ENCODE results near the gene AMD1. TPM values are rescaled to one million over a fixed set of nuclear protein-coding genes. Genes with fewer than 3 reads are reported as not detected.

AMD1 gene
- total and polyA plus RNA-seq, 2 of the 8 experiments (the other 6 are each of a cell fraction or from before 2014, with no cell fraction given): 60.9 to 177 TPM

- no peak overlapping the region for H3K18ac ChIP-seq (ENCODE audit: extremely low read depth, low read length)
- H3K79me2 ChIP-seq (ENCODE audit: control insufficient read depth in 1 of 2, insufficient read depth in 2 of 2, low read length in 2 of 2): no peaks in the 10 kb centered on the region
- no peaks in the 10 kb centered on the region for H3K9me3 ChIP-seq (ENCODE audit: insufficient read depth in 2 of 2, low read depth in 1 of 2, low read length in 1 of 2)
- DNase-seq (ENCODE audit: low read depth in 1 of 2, low spot score in 2 of 2) (no peak), FAIRE-seq (no peak)
- no peak overlapping the region for H2AK5ac ChIP-seq (ENCODE audit: low read depth, low read length)
- H3K56ac ChIP-seq (replicated peaks; ENCODE audit: insufficient read length, low read depth, low read length): no peak overlapping the region
- H2AFZ ChIP-seq (ENCODE audit: low read length): no peak overlapping the region
- ChIA-PET POLR2A (ENCODE audit: partially characterized antibody) (interaction anchor here (0.9 to 1.7 kb wide), 3 partner anchors 22 to 118 kb away, joined by 3 to 4 read pairs (median 3); partner anchors contain the start of genes AMD1 and CDK19), CTCF (ENCODE audit: partially characterized antibody) (interaction anchor here (1.2 kb wide), 1 partner anchor 26 kb away, joined by 4 read pairs; no protein-coding TSS in a partner anchor)
- peaks cover 0 to 1% of the 10 kb centered on the region in 2 experiments for H4K20me1 ChIP-seq (replicated peaks in 1 of 2; ENCODE audit: control insufficient read depth in 1 of 2, insufficient read depth in 2 of 2, low read length in 2 of 2)
- no peak overlapping the region for H3K9ac ChIP-seq (replicated peaks in 1 of 4; ENCODE audit: extremely low read depth in 1 of 4, low read depth in 3 of 4, low read length in 3 of 4)
- no peaks in the 10 kb centered on the region for H3K27me3 ChIP-seq (replicated peaks in 1 of 4; ENCODE audit: control insufficient read depth in 3 of 4, extremely low read depth in 1 of 4, insufficient read depth in 3 of 4, low read length in 3 of 4)
- no peaks in the 10 kb centered on the region for H3K23me2 ChIP-seq (ENCODE audit: low read depth, low read length)
- no peaks in the 10 kb centered on the region for H3K79me1 ChIP-seq (ENCODE audit: low read depth, low read length)
- no peak overlapping the region for H3K4ac ChIP-seq (replicated peaks; ENCODE audit: insufficient read length, low read depth, low read length)
- H2BK15ac ChIP-seq (ENCODE audit: low read length): no peak overlapping the region
- H2BK20ac ChIP-seq (ENCODE audit: low read length): no peak overlapping the region
- H2BK5ac ChIP-seq (ENCODE audit: low read depth, low read length): no peak overlapping the region
- H2BK12ac ChIP-seq (ENCODE audit: low read depth, low read length): no peak overlapping the region
- H4K91ac ChIP-seq (replicated peaks; ENCODE audit: insufficient read length, low read length): no peak overlapping the region
- H3K27ac ChIP-seq (ENCODE audit: low read depth, low read length): no peak overlapping the region
- no peak overlapping the region for H2BK120ac ChIP-seq (replicated peaks; ENCODE audit: low read depth, low read length)
- H4K8ac ChIP-seq (ENCODE audit: extremely low read depth, insufficient read depth, low read length): no peak overlapping the region
- no peak overlapping the region for H4K5ac ChIP-seq (ENCODE audit: insufficient read length, low read depth, low read length)
- H3K4me1 ChIP-seq (replicated peaks in 1 of 4; ENCODE audit: control insufficient read depth in 3 of 4, insufficient read depth in 4 of 4, low read length in 3 of 4): no peaks in the 10 kb centered on the region
- no peak overlapping the region for H3K23ac ChIP-seq (ENCODE audit: insufficient read length)
- H3K36me3 ChIP-seq (ENCODE audit: control insufficient read depth in 2 of 4, insufficient read depth in 4 of 4, low read length in 3 of 4): no peaks in the 10 kb centered on the region
- TF ChIP-seq TBP (IDR thresholded peaks at IDR 0.05; ENCODE audit: low read depth, low read length): no peak
- no peak for TF ChIP-seq BRCA1 (IDR thresholded peaks at IDR 0.05; ENCODE audit: low read depth, low read length)
- TF ChIP-seq ATF2 (IDR thresholded peaks at IDR 0.05; ENCODE audit: low read length): no peak
- no peak for TF ChIP-seq SP2 (IDR thresholded peaks at IDR 0.05; ENCODE audit: low read length)
- no peak for TF ChIP-seq TCF12 (IDR thresholded peaks at IDR 0.05; ENCODE audit: low read depth, low read length)
- TF ChIP-seq RBBP5 (IDR thresholded peaks at IDR 0.05; ENCODE audit: borderline replicate concordance, low read depth, low read length): no peak
- no peak for TF ChIP-seq KDM5A (IDR thresholded peaks at IDR 0.05; ENCODE audit: low read length)
- no peak for TF ChIP-seq SUZ12 (IDR thresholded peaks at IDR 0.05; ENCODE audit: low read length)
- TF ChIP-seq RNF2 (IDR thresholded peaks at IDR 0.05; ENCODE audit: borderline replicate concordance, low read depth, low read length, missing control alignments, poor library complexity, severe bottlenecking): no peak
- no peak for TF ChIP-seq SP1 (IDR thresholded peaks at IDR 0.05; ENCODE audit: low read depth, low read length)
- TF ChIP-seq CHD2 (IDR thresholded peaks at IDR 0.05; ENCODE audit: low read length): no peak
- TF ChIP-seq JUND (IDR thresholded peaks at IDR 0.05; ENCODE audit: low read length): no peak
- no peak for TF ChIP-seq BACH1 (IDR thresholded peaks at IDR 0.05; ENCODE audit: low read length)
- TF ChIP-seq EGR1 (IDR thresholded peaks at IDR 0.05; ENCODE audit: borderline replicate concordance, low read depth, low read length): no peak
- H3K4me3 ChIP-seq (ENCODE audit: extremely low read depth in 1 of 4, insufficient read depth in 2 of 4, low read depth in 3 of 4, low read length in 4 of 4): no peak overlapping the region
- WGBS, 2 experiments (ENCODE audit: extremely low coverage in 1 of 2, insufficient coverage in 1 of 2, insufficient read length in 1 of 2, insufficient replicate concordance in 2 of 2, low coverage in 1 of 2, low lambda C conversion rate in 2 of 2, missing lambda C conversion rate in 1 of 2): 100% methylated on average over 2 of the region's 2 CpGs; no CpG with 5 or more reads in 1 of the 2 experiments
- H3K14ac ChIP-seq (ENCODE audit: insufficient read length): no peak overlapping the region
- no peak overlapping the region for H3K4me2 ChIP-seq (ENCODE audit: insufficient read depth in 1 of 2, low read depth in 2 of 2, low read length in 2 of 2)
These were observed 21.8 kb upstream of the AMD1 start for GRCh38 chr6:110852773-110853172.

Data from H1 (cell line).